ENCODE measurements around the gene ZC3H7B.
"Not testable (repeated sequence)": the region's sequence is repeated elsewhere in the genome, so short reads cannot be mapped to it uniquely, and the experiment has no call there.

ZC3H7B gene

DNA sequence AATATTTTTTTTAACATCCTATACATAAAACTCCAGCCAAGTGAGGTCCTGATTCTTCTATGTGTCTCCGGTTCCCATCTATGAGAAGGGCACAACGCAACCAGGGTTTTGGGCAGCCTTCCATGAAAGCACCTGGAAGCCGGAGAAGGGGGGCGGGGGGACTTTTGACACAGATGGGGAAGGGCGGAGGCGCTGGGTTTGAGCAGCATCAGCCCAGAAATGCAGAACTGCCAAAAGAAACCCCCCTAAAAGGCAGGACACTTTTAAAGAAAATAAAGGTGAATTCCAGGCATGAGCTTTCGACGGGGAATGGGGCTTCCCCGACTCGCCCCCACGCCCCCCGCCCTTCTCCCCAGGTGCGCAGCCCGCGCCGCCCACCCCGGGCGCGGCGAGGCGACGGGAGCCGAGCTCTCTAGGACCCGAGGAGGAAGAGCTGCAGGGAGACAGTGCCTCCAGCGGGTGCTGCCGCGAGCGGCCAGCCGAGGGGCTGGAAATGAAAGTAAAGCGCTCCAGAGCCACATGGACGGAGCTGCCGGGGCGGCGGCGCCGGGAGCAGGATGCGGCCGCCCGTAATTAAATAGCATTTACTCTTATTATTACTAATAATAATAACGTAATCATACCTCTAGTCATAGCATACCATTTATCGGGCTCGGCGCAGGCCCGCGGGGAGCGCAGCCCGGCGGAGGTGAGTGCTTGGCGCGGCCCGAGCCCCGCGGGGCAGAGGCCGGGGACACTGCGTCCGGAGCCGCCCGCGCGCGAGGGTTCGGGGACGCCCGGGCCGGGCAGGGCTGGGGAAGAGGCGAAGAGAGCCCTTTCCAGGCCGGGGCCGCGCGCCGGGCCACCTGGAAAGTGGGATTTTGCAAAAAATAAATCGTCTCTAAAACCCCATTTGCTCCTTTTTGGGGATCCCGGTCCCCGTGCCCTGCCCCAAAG is at the start of gene ZC3H7B:
Gene ZC3H7B (plus strand): TSS at position 441 of the 936 bp plus-strand sequence. CDS start 19,136 bp downstream, outside the sequence.
- peak; percentile 61 to 77 for DNase-seq (ENCODE audit: low read depth in 2 of 2)

DNA sequence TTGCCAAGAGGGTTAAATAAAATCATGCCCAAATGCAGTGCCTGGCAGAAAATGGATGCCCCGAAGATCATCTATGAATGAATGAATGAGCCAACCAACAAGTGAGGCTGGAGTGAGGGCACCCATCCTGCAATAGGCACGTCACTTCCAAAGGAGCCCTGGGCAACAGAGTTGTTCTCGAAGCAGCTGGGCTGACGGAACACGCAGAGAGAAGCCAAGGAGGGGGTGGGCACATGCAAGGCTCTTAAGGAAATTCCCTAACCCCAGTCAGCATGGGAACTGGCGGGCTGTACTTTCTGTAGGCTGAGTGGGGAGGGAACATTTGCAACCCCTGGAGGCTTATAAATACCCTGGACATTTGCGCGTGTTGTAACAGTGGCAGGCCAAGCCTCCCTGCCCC is 49.0 kb upstream of the ZC3H7B start:
- DNase-seq (ENCODE audit: low read depth in 2 of 2), result no peak

- no peak for DNase-seq (ENCODE audit: low read depth in 2 of 2)
Observed at GRCh38 chr22:41254230-41254629, 47.1 kb upstream of the ZC3H7B start.

DNA sequence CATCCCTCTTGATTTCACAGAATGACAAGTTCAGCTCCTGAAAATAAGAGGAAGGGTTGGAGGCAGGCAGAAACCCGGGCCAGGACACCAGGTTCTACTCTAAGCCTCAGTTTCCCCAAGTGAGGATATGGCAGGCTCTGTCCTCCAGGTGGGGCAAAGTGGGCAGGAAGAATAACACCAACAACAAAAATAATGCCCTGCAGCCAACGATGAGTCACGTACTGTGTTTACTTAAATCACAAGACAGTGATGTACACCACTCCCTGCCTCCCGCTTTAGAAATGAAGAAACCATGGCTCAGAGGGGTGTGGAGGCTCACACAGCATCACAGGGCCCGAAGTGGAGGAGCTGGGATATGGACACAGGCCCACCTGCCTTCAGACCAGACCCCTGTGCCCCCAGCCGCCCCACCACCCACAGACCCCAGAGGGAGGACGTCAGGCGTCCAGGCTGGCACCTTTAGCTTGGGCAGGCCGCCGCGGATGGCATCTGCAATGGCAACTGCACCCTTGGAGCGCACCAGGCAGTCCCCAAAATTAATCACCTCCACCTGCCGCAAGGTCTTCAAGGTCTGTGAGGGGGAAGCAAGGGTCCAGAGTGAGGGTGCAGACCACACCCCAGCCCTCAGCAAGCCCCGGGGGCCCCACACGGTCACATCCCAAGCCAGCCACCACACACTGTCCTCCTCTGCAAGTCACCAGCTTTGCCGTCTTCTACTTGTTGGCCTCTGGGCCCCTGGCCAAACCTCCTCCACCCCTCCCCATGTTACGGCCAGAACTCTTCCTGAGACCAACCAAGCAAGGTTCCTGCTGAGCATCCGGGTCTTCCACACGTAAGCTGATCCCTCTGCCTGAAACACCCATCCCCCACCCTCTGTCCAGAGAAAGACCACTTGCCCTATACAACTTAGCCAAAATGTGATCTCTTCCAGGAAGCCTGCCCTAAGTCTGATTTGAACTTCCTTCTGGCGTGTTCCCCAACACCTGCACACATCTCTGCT is 44.8 kb upstream of the ZC3H7B start:
- no peak for DNase-seq (ENCODE audit: low read depth in 2 of 2)

GRCh38 chr22:41257696-41258095 is 43.6 kb upstream of the ZC3H7B start:
- DNase-seq (ENCODE audit: low read depth in 2 of 2), result no peak

DNA sequence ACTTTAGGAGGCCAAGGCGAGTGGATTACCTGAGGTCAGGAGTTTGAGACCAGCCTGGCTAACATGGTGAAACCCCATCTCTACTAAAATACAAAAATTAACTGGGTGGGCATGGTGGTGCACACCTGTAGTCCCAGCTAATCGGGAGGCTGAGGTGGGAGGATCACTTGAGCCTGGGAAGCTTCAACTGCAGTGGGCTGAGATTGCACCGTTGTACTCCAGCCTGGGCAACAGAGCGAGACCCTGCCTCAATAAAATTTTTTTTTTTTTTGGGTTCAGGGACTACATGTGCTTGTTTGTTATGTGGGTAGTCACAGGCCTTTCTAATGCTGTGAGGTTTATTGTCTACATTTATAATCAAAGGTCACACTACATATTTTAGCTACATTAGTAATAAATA is 41.6 kb upstream of the ZC3H7B start:
- not testable (repeated sequence) for DNase-seq (ENCODE audit: low read depth in 2 of 2)

DNA sequence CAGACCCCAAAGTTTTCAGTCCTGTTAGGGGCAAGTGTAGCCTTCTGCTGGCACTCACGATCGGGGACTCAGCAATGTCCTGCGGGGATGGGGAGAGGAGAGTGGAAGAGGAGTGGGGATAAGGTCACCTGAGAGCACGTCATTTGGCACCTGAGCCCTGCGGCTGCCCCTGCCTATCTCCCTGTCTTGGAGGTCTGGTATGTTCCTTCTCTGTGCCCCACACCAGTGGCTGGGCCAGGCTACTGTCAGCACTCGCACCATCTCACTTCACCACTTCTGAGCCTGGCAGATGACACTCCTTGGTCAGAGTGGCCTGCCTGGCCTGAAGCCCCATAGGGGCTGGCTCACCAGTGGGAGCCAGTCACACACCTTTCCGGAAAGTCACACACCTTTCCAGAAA is 40.5 kb upstream of the ZC3H7B start:
- no peak for DNase-seq (ENCODE audit: low read depth in 2 of 2)

DNA sequence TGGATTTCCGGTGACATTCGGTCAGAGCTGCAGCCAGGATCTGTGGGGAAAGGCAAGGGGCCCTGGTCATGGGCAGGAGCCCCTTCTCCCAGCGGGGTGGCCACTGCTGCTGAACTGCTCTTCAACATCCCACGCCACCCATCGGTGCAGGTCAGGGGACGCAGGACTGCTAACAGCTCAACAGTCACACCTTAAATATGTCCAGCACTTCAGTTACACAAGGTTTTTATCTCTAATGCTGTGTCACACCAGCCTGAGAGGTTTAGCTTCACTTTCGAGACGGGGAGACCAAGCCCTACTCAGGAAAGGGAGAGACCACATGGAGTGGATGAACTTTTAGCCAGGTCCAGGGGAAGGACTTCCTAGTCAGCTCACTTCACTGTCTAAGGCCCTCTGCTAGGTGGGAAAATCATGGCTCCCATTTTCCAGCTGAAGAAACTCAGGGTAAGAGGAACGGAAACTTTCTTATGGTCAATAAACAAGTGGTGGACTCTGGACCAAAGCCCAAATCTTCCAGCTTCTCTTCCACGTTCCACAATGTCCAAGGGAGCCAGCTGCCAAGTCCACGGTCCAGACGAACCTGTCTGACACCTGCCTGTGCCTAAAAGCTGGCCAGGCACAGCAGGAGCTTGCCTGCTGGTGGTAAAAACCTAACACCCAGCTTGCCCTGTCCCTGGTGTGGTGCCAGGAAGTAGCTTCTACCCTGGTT is 39.6 kb upstream of the ZC3H7B start:
- no peak for DNase-seq (ENCODE audit: low read depth in 2 of 2)

DNA sequence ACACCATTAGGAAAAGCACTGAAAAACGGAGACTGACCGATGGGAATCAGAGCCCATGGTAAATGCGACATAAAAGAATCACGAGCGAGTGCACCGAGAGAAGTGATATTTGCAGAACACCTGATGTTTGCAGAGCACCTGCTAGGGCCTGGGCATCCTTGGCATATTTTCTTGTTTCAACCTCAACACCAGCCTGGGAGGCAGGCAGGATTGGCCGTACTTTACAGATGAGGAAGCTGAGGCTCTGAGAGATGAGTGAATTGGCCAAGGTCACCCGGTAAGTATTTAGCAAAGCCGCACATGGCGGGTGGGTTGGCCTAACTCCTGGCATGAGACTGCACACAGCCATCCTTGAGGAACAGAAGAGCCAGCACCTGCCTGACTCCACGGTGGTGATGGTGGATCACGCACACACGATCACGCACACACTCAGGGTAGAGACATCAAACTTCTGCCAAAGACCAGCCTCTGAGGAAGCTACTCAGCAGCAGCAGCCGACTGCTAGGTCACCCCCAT is 39.0 kb upstream of the ZC3H7B start:
- no peak for DNase-seq (ENCODE audit: low read depth in 2 of 2)

GRCh38 chr22:41263704-41264103 is 37.6 kb upstream of the ZC3H7B start:
- no peak for DNase-seq (ENCODE audit: low read depth in 2 of 2)

DNA sequence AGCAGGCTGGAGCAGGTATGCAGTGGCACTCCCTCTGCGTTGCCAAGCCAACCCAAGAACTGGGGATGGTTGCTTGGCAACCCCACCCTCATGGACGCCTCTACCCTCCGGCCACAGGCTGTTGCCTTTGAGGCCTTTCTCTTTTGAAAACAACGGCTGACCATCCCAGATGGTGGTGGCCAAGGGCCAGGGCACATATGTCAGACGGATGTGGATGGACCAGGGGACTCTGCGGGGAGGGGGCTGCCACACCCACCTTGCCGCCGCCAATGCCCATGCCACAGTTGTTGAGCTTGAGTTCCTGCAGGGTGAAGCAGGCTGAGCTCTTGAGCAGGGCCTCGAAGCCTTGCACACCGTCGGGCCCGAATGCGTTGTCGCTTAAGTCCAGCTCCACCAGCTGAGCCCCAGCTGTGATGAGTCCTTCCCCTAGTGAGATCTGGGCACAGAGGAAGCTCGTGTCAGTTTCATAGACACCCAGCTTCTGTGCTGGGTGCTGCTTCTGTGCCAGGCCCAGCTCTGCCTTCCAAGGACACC is 36.9 kb upstream of the ZC3H7B start:
- no peak for DNase-seq (ENCODE audit: low read depth in 2 of 2)

DNA sequence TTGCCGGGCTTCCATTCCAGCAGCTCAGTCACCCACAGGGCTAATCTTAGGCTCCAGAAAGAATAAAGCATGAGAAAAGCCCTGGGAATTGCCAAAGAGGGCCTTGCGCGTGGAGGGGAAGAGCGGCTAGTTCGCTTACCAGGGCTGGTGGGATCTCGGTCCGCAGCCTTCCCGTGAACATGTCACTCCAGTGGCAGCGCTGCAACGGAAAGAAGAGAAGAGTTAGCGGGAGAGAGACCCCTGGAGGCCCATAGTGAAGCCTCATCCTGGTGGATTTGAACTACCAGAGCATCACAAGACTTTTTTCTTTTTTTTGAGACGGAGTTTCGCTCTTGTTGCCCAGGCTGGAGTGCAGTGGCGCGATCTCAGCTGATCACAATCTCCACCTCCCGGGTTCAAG is 33.4 kb upstream of the ZC3H7B start:
- DNase-seq (ENCODE audit: low read depth in 2 of 2), result no peak

- DNase-seq (ENCODE audit: low read depth in 2 of 2), result no peak
Observed at GRCh38 chr22:41271787-41272186, 29.5 kb upstream of the ZC3H7B start.

GRCh38 chr22:41273128-41273527 is 28.2 kb upstream of the ZC3H7B start:
- DNase-seq (ENCODE audit: low read depth in 2 of 2), result no peak

GRCh38 chr22:41274856-41275255 is 26.5 kb upstream of the ZC3H7B start:
- no peak for DNase-seq (ENCODE audit: low read depth in 2 of 2)

- no peak for DNase-seq (ENCODE audit: low read depth in 2 of 2)
Observed at GRCh38 chr22:41280065-41280464, 21.3 kb upstream of the ZC3H7B start.

- DNase-seq (ENCODE audit: low read depth in 2 of 2), result no peak
Observed at GRCh38 chr22:41280854-41281253, 20.5 kb upstream of the ZC3H7B start.

DNA sequence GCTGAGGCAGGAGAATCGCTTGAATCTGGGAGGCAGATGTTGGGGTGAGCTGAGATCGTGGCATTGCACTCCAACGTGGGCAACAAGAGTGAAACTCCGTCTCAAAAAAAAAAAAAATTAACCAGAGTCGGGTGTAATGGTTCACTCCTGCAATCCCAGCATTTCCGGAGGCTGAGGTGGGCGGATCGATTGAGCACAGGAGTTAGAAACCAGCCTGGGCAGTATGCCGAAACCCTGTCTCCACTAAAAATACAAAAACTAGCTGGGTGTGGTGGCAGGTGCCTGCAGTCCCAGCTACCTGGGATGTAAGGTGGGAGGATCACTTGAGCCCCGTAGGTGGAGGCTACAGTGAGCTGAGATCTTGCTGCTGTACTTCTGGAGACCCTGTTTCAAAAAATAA is 16.9 kb upstream of the ZC3H7B start:
- DNase-seq (ENCODE audit: low read depth in 2 of 2), result no peak

DNA sequence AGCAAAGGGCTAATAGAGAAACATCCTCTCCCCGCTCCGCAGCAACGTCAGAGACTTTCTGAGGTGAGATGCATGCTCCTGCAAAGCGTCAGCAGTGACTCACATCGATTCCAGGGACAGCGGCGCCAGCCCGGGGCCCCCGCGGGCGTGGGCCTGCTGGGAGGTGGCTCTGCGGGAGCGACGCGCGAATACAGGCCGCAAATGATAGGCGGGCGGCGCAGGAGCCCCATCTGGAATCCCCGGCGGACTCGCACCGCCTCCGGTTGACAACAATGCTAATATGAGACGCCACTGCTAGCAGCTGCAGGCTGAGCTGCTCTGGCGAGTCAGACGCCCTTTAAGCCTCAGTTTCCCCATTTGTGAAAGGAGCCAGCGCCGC is 15.9 kb upstream of the ZC3H7B start:
- DNase-seq (ENCODE audit: low read depth in 2 of 2), result peak; percentile 46 to 68

- DNase-seq (ENCODE audit: low read depth in 2 of 2), result peak; percentile 94 to 95
Observed at GRCh38 chr22:41285820-41286638, 15.3 kb upstream of the ZC3H7B start, which contains the start of gene RANGAP1. Gene RANGAP1, minus strand, starts transcription at chr22:41286187. Its CDS starts 5,143 bp downstream, at chr22:41281044.
